Suprapubic skin (tissue), 4 donors: ENCODE data around the gene MED27.

Experiments used
- EP300 ChIP-seq: sonication (generic); formaldehyde crosslinking; IDR thresholded peaks from one replicate; pipeline ENCODE4 v1.6.1; 2017; ENCODE audit warnings: antibody characterized with exemption
- POLR2A ChIP-seq, 2 donors: fragments of 450-650 bp; IDR thresholded peaks; one replicate each; pipeline ENCODE4 v1.6.1; 2017; ENCODE audit warnings: antibody characterized with exemption in 2 of 2, mild to moderate bottlenecking in 2 of 2, moderate library complexity in 2 of 2
- POLR2AphosphoS5 ChIP-seq, 3 donors: sonication (generic); formaldehyde crosslinking; IDR thresholded peaks; one replicate each; pipeline ENCODE4 v1.6.1; 2017; ENCODE audit warnings: antibody characterized with exemption in 3 of 3
- TF ChIP-seq, protein P1 (sequence below), 2 donors: fragments of 200-600 bp in 1 of 2; fragments of 450-650 bp in 1 of 2; sonication (generic) in 1 of 2; IDR thresholded peaks; one replicate each; pipeline ENCODE4 v1.5.1; 2016 to 2019; ENCODE audit warnings: antibody characterized with exemption in 2 of 2, mild to moderate bottlenecking in 1 of 2, moderate library complexity in 1 of 2

DNA sequence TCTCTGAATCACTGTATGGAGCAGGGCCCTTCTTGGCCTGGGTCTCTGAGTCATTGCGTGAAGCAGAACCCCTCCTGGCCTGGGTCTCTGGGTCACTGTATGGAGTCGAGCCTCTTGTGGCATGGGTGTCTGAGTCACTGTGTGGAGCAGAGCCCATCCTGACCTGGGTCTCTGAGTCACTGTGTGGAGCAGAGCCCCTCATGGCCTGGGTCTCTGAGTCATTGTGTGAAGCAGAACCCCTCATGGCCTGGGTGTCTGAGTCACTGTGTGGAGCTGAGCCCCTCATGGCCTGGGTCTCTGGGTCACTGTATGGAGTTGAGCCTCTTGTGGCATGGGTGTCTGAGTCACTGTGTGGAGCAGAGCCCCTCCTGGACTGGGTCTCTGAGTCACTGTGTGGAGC, 245.8 kb downstream of the MED27 start:
- TF ChIP-seq, protein P1, sequence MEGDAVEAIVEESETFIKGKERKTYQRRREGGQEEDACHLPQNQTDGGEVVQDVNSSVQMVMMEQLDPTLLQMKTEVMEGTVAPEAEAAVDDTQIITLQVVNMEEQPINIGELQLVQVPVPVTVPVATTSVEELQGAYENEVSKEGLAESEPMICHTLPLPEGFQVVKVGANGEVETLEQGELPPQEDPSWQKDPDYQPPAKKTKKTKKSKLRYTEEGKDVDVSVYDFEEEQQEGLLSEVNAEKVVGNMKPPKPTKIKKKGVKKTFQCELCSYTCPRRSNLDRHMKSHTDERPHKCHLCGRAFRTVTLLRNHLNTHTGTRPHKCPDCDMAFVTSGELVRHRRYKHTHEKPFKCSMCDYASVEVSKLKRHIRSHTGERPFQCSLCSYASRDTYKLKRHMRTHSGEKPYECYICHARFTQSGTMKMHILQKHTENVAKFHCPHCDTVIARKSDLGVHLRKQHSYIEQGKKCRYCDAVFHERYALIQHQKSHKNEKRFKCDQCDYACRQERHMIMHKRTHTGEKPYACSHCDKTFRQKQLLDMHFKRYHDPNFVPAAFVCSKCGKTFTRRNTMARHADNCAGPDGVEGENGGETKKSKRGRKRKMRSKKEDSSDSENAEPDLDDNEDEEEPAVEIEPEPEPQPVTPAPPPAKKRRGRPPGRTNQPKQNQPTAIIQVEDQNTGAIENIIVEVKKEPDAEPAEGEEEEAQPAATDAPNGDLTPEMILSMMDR (IDR thresholded peaks at IDR 0.05) = no peak
- no peak for TF ChIP-seq EP300
- no peak for TF ChIP-seq POLR2A (IDR thresholded peaks at IDR 0.05)
- TF ChIP-seq POLR2AphosphoS5 (IDR thresholded peaks at IDR 0.05) = no peak
